Inferior parietal cortex (tissue), 1 donor: ENCODE measurements around the gene BCAN.

Source experiments
- DNase-seq: peaks from one replicate; pipeline ENCODE4 v3.0.0-alpha.2; 2016; ENCODE audit errors: extremely low spot score

Gene BCAN

GRCh38 chr1:156662005-156662799 lies 20.3 kb downstream of the BCAN start:
- DNase-seq, result peak; percentile 49

- no peak for DNase-seq
Measured at GRCh38 chr1:156662800-156663055, 20.8 kb downstream of the BCAN start.

- no peak for DNase-seq
Measured at GRCh38 chr1:156663178-156663577, 21.3 kb downstream of the BCAN start.

- no peak for DNase-seq
Measured at GRCh38 chr1:156664046-156664766, 22.3 kb downstream of the BCAN start.

GRCh38 chr1:156664767-156665411 lies 23.0 kb downstream of the BCAN start:
- DNase-seq, result no peak

GRCh38 chr1:156665539-156665938 lies 23.6 kb downstream of the BCAN start:
- no peak for DNase-seq

GRCh38 chr1:156666862-156667609 lies 25.1 kb downstream of the BCAN start:
- DNase-seq, result no peak

- DNase-seq, result no peak
Measured at GRCh38 chr1:156667610-156667967, 25.7 kb downstream of the BCAN start.

GRCh38 chr1:156667968-156668709 lies 26.2 kb downstream of the BCAN start:
- DNase-seq, result no peak

- no peak for DNase-seq
Measured at GRCh38 chr1:156668801-156669637, 27.1 kb downstream of the BCAN start.

GRCh38 chr1:156669794-156670193 lies 27.9 kb downstream of the BCAN start:
- no peak for DNase-seq

- DNase-seq, result no peak
Measured at GRCh38 chr1:156670359-156670758, 28.4 kb downstream of the BCAN start.

- no peak for DNase-seq
Measured at GRCh38 chr1:156670791-156671190, 28.9 kb downstream of the BCAN start.

- no peak for DNase-seq
Measured at GRCh38 chr1:156671804-156672203, 29.9 kb downstream of the BCAN start.

- no peak for DNase-seq
Measured at GRCh38 chr1:156673387-156674121, 31.6 kb downstream of the BCAN start.

- DNase-seq, result no peak
Measured at GRCh38 chr1:156675210-156676113, 33.5 kb downstream of the BCAN start.

GRCh38 chr1:156676114-156676819 lies 34.4 kb downstream of the BCAN start:
- no peak for DNase-seq
